K562 (cell line): ENCODE results near the gene FYTTD1. TPM values are rescaled to one million over a fixed set of nuclear protein-coding genes. Genes with fewer than 3 reads are reported as not detected.

Experiments used
- ATAC-seq: fragments of 200-7000 bp; cut with Tn5 transposase; 3 replicates; pipeline ENCODE4 v1.9.1; 2020; ENCODE audit warnings: moderate library complexity
- BruUV-seq: library from RNA; stranded (reverse); fragments of 400-500 nt; replicated peaks from 2 replicates; lab custom pipeline; 2021; lab: Mats Ljungman, UMichigan
- CTCF ChIA-PET: fragments of 300-600 bp; formaldehyde crosslinking; extraction: SDS; loops from one replicate; lab custom pipeline; 2021; ENCODE audit warnings: low intra/inter-chr PET ratio; lab: Yijun Ruan, JAX
- POLR2A ChIA-PET: fragments of 300-600, 350-650 bp; sonication (Branson Sonifier 250); formaldehyde crosslinking; extraction: SDS; loops from one replicate; lab custom pipeline; 2021; ENCODE audit warnings: antibody characterized with exemption, inconsistent platforms; lab: Yijun Ruan, JAX
- DNase-seq, 4 experiments: peaks; one replicate each; pipeline versions ENCODE4 v3.0.0 to v3.0.0-alpha.2; 2011 to 2018; ENCODE audit warnings: low spot score in 3 of 4, mixed read lengths in 3 of 4; ENCODE audit errors: extremely low read depth in 1 of 4
- FAIRE-seq: peaks from 2 replicates; lab custom pipeline; 2011; peaks lifted over from hg19 to GRCh38; lab: Jason Lieb, UNC
- H2AFZ ChIP-seq: 2 replicates; pipeline ENCODE4 v1.6.0; 2011; ENCODE audit warnings: low read depth, low read length, control low read depth, inconsistent platforms
- H3K27ac ChIP-seq: fragments of 200-600 bp; 3 replicates; pipeline ENCODE4 v1.8.0; 2011; ENCODE audit warnings: low read depth, mild to moderate bottlenecking, control low read depth, inconsistent platforms, low read length, moderate library complexity, mixed read lengths; ENCODE audit errors: extremely low read depth
- H3K27me3 ChIP-seq, 2 experiments: fragments of 300-600 bp in 1 of 2; 2 replicates in 1 of 2; 3 replicates in 1 of 2; pipeline versions ENCODE4 v1.6.0 to v1.8.0; 2011; ENCODE audit warnings: inconsistent platforms in 2 of 2, low read length in 2 of 2, mild to moderate bottlenecking in 1 of 2, mixed read lengths in 1 of 2, moderate library complexity in 1 of 2; ENCODE audit not compliant: control insufficient read depth in 2 of 2, insufficient read depth in 2 of 2
- H3K36me3 ChIP-seq: fragments of 300-600 bp; 3 replicates; pipeline ENCODE4 v1.8.0; 2011; ENCODE audit warnings: mild to moderate bottlenecking, low read length, inconsistent platforms; ENCODE audit not compliant: control insufficient read depth, insufficient read depth
- H3K4me1 ChIP-seq, 2 experiments: fragments of 200-600 bp in 1 of 2; replicated peaks in 1 of 2; 2 replicates in 1 of 2; 3 replicates in 1 of 2; pipeline versions ENCODE4 v1.5.1 to v1.8.0; 2011; ENCODE audit warnings: inconsistent platforms in 2 of 2, low read length in 2 of 2, mild to moderate bottlenecking in 1 of 2, mixed read lengths in 1 of 2, moderate library complexity in 1 of 2; ENCODE audit not compliant: control insufficient read depth in 2 of 2, insufficient read depth in 2 of 2
- H3K4me2 ChIP-seq: 2 replicates; pipeline ENCODE4 v1.6.1; 2011; ENCODE audit warnings: low read length, control low read depth, inconsistent platforms, mixed read lengths; ENCODE audit not compliant: insufficient read depth
- H3K4me3 ChIP-seq: fragments of 200-600 bp; sonication (generic), shearing (Covaris generic); 2 replicates; pipeline ENCODE4 v1.5.1; 2016; ENCODE audit warnings: control low read depth, inconsistent platforms
- H3K79me2 ChIP-seq: fragments of 200-600 bp; 3 replicates; pipeline ENCODE4 v1.8.0; 2011; ENCODE audit warnings: low read length, inconsistent platforms; ENCODE audit not compliant: control insufficient read depth, insufficient read depth
- H3K9ac ChIP-seq, 2 experiments: 2 replicates each; pipeline versions ENCODE4 v1.6.0 to v1.6.1; 2011; ENCODE audit warnings: low read depth in 2 of 2, low read length in 2 of 2, control low read depth in 1 of 2, inconsistent platforms in 1 of 2, mild to moderate bottlenecking in 1 of 2, mixed read lengths in 1 of 2; ENCODE audit not compliant: insufficient read depth in 1 of 2
- H3K9me1 ChIP-seq: one replicate; pipeline ENCODE4 v1.6.0; 2011; ENCODE audit warnings: inconsistent platforms, mild to moderate bottlenecking, low read length, moderate library complexity; ENCODE audit not compliant: control insufficient read depth, insufficient read depth
- H3K9me3 ChIP-seq: replicated peaks from 2 replicates; pipeline ENCODE4 v1.5.1; 2011; ENCODE audit warnings: low read depth, low read length, inconsistent platforms; ENCODE audit not compliant: control insufficient read depth, insufficient read depth
- H4K20me1 ChIP-seq: replicated peaks from 2 replicates; pipeline ENCODE4 v1.6.1; 2011; ENCODE audit warnings: low read length, inconsistent platforms, mixed read lengths; ENCODE audit not compliant: control insufficient read depth, insufficient read depth
- ATF1 ChIP-seq, 2 experiments: fragments of 450-650 bp in 1 of 2; IDR thresholded peaks; 2 replicates each; pipeline ENCODE4 v1.6.1; 2016; ENCODE audit warnings: missing compliant biosample characterization in 1 of 2, missing genetic modification characterization in 1 of 2
- CBFA2T3 ChIP-seq: fragments of 450-650 bp; IDR thresholded peaks from 2 replicates; pipeline ENCODE4 v1.6.1; 2017
- HMG20B ChIP-seq: fragments of 250-450 bp; sonication (Bioruptor Pico); IDR thresholded peaks from 2 replicates; pipeline ENCODE4 v1.5.0; 2021; ENCODE audit warnings: mild to moderate bottlenecking
- NFE2 ChIP-seq: IDR thresholded peaks from 2 replicates; pipeline ENCODE4 v1.6.1; 2014; ENCODE audit warnings: antibody characterized with exemption, low read depth
- SAFB2 ChIP-seq: fragments of 200-400 bp; formaldehyde crosslinking; IDR thresholded peaks from 2 replicates; pipeline ENCODE4 v1.6.1; 2018; ENCODE audit warnings: borderline replicate concordance, low read length, low read depth, moderate library complexity; ENCODE audit not compliant: severe bottlenecking
- SOX6 ChIP-seq: fragments of 450-650 bp; IDR thresholded peaks from 2 replicates; pipeline ENCODE4 v1.6.1; 2014; ENCODE audit warnings: mild to moderate bottlenecking
- SP1 ChIP-seq: sonication (generic); formaldehyde crosslinking; IDR thresholded peaks from 2 replicates; pipeline ENCODE4 v1.8.1; 2022; ENCODE audit warnings: mild to moderate bottlenecking, missing genetic modification reagents
- whole genome bisulfite sequencing: fragments of 100-300 bp; shearing (Covaris generic); methylation state at CpG from one replicate; pipeline ENCODE4 v1.1.6; 2016; ENCODE audit warnings: low coverage, mixed read lengths; ENCODE audit not compliant: insufficient coverage; ENCODE audit errors: missing lambda C conversion rate; 5-methylcytosine and 5-hydroxymethylcytosine counted together
- in situ Hi-C: fragments of 300-500 bp; cut with MboI; formaldehyde crosslinking; loops from 4 replicates; pipeline ENCODE4 v1.15.0; 2018; ENCODE audit warnings: inconsistent platforms, mixed read lengths
- intact Hi-C: fragments of 100-400 bp; cut with micrococcal nuclease; formaldehyde crosslinking; loops from 2 replicates; pipeline ENCODE4 v1.14.2; 2022
- polyA plus RNA-seq, 8 experiments: library from polyadenylated mRNA; depleted of rRNA in 4 of 8; stranded (reverse) in 5 of 8; unstranded in 3 of 8; fragments of >200 nt; fragmentation: Nextera tagmentation in 2 of 8; fragmentation: Illumina TruSeq in 1 of 8; extraction: Ambion mirVana in 2 of 8; extraction: Trizol in 1 of 8; gene quantifications; 2 replicates each; pipeline versions ENCODE4 v1.2.1 to v1.2.3, GENCODE V29; 2011 to 2014; ENCODE audit warnings: inconsistent platforms in 1 of 8, missing spikeins in 1 of 8
- total RNA-seq, 7 experiments: library from RNA; depleted of rRNA in 6 of 7; stranded (reverse); fragments of >200 nt in 6 of 7; fragmentation: Illumina TruSeq in 2 of 7; extraction: Trizol in 2 of 7; gene quantifications; 2 replicates each; pipeline versions ENCODE4 v1.2.1 to v1.2.3, GENCODE V29; 2011 to 2021; ENCODE audit warnings: low replicate concordance in 1 of 7
- TF ChIP-seq, protein P1 (sequence below): fragments of 450-650 bp; formaldehyde crosslinking; IDR thresholded peaks from 2 replicates; pipeline ENCODE4 v1.4.0; 2022; ENCODE audit warnings: mild to moderate bottlenecking, moderate library complexity

Gene FYTTD1
- total and polyA plus RNA-seq, 9 of the 15 experiments (the other 6 are each of a cell fraction or from before 2014, with no cell fraction given) = 35.7 to 106 (median 76.3) TPM

DNA sequence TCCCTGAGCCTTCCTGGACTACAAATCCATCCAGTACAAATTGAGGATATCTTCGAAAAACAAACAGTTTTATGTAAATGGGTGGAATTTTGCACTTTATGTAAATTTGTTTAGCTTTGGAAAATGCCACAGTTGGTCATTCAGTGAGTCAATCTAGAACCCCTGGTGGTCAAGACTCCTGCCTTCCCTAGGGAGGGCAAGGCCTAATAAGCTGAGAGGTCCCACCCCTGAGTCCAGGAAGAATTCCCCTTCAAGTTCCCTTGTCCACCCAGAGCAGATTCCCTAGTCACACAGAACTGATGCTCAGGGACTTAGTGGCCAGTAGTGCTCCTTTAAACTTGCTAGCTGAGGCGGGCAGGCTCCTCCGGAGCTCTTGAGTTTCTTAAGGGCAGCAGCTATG, 6.9 kb upstream of the FYTTD1 start:
- ATAC-seq = no peak
- peaks cover 16 to 27% of the 10 kb centered on the region in 2 experiments for H3K4me1 ChIP-seq
- no peak overlapping the region for H3K9ac ChIP-seq
- BruUV-seq = no TSS peak
- H4K20me1 ChIP-seq = no peaks in the 10 kb centered on the region
- no peak overlapping the region for H3K4me2 ChIP-seq
- intact Hi-C loops = no loop called here
- 72% methylated on average over 2 of the region's 3 CpGs for WGBS
- H3K27ac ChIP-seq = no peak overlapping the region
- CTCF ChIA-PET = no interaction called here
- no peaks in the 10 kb centered on the region for H3K36me3 ChIP-seq
- H3K27me3 ChIP-seq = no peaks in the 10 kb centered on the region
- no peaks in the 10 kb centered on the region for H3K9me3 ChIP-seq
- H3K9me1 ChIP-seq = no peaks in the 10 kb centered on the region
- no peak for DNase-seq
- H3K79me2 ChIP-seq = peaks cover 8% of the 10 kb centered on the region; the same call in 2 of the 3 replicates
- TF ChIP-seq CBFA2T3 (no peak), HMG20B (CRISPR knock-in tag) (no peak), ATF1 (CRISPR knock-in tag; IDR thresholded peaks at IDR 0.05) (no peak), ATF1 (tag; IDR thresholded peaks at IDR 0.05) (no peak), SOX6 (no peak), SP1 (CRISPR knock-in tag) (no peak), SAFB2 (no peak), NFE2 (no peak)
- TF ChIP-seq, protein P1, sequence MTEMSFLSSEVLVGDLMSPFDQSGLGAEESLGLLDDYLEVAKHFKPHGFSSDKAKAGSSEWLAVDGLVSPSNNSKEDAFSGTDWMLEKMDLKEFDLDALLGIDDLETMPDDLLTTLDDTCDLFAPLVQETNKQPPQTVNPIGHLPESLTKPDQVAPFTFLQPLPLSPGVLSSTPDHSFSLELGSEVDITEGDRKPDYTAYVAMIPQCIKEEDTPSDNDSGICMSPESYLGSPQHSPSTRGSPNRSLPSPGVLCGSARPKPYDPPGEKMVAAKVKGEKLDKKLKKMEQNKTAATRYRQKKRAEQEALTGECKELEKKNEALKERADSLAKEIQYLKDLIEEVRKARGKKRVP (CRISPR knock-in tag) = no peak
- POLR2A ChIA-PET = interaction anchor here (0.6 to 1.8 kb wide), 3 partner anchors 8 to 77 kb away, joined by 3 to 5 read pairs (median 4); no protein-coding TSS in a partner anchor
- peak overlapping the region; percentile 32 for H2AFZ ChIP-seq
- H3K4me3 ChIP-seq = no peak overlapping the region
- in situ Hi-C loops = no loop called here
- FAIRE-seq = no peak
